ENCODE results near the gene PTPRD.

The PTPRD gene

GRCh38 chr9:10274175-10274574, 338.6 kb downstream of the PTPRD start:
- no peak for TF ChIP-seq CTCF (IDR thresholded peaks at IDR 0.05; ENCODE audit: low read depth, low read length)
- H3K4me3 ChIP-seq (ENCODE audit: low read depth, low read length), result no peak overlapping the region

- no peak overlapping the region for H3K4me3 ChIP-seq (ENCODE audit: low read depth, low read length)
- no peak for TF ChIP-seq CTCF (IDR thresholded peaks at IDR 0.05; ENCODE audit: low read depth, low read length)
Measured at GRCh38 chr9:10272830-10273229, 340.0 kb downstream of the PTPRD start.

GRCh38 chr9:10268531-10269485, 344.0 kb downstream of the PTPRD start:
- no peak overlapping the region for H3K4me3 ChIP-seq (ENCODE audit: low read depth, low read length)
- TF ChIP-seq CTCF (IDR thresholded peaks at IDR 0.05; ENCODE audit: low read depth, low read length), result no peak

DNA sequence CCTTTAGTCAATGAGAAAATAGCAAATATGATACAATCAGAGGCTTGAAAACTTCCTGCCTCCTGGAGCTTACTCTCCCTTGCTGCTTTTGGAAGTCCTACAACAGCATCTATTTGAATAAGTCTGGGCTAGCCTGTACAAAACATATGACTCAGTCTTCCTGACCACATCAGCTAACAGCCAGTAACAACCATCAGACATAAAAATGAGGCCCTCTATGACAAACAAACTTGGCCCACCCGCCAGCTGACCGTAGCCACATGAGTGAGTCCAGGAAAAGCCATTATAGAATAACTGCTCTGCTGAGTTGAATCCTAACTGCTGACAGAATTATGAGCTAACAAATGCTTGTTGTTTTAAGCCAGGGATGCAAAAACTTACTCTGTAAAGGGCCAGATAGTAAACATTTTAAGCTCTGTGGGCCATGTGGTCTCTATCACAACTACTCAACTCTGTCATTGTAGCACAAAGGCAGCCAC, 347.6 kb downstream of the PTPRD start:
- no peak for TF ChIP-seq CTCF (IDR thresholded peaks at IDR 0.05; ENCODE audit: low read depth, low read length)
- no peak overlapping the region for H3K4me3 ChIP-seq (ENCODE audit: low read depth, low read length)

- no peak for TF ChIP-seq CTCF (IDR thresholded peaks at IDR 0.05; ENCODE audit: low read depth, low read length)
- no peak overlapping the region for H3K4me3 ChIP-seq (ENCODE audit: low read depth, low read length)
Measured at GRCh38 chr9:10260501-10260900, 352.3 kb downstream of the PTPRD start.

- H3K4me3 ChIP-seq (ENCODE audit: low read depth, low read length), result no peak overlapping the region
- TF ChIP-seq CTCF (IDR thresholded peaks at IDR 0.05; ENCODE audit: low read depth, low read length), result no peak
Measured at GRCh38 chr9:10259668-10260067, 353.1 kb downstream of the PTPRD start.

DNA sequence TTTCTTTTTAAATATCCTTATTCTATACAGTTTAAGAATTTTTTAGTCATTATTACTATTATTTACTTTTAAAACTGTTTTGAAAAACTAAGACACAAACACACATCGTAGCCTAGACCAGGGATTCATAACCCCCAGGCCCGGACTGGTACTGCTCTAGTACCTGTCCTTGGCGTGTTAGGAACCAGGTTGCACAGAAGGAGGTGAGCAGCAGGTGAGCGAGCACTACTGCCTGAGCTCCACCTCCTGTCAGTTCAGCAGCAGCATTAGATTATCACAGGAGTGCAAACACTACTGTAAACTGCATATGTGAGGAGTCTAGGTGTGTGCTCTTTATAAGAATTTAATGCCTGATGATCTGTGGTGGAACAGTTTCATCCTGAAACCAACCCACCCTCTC, 357.0 kb downstream of the PTPRD start:
- no peak overlapping the region for H3K4me3 ChIP-seq (ENCODE audit: low read depth, low read length)
- TF ChIP-seq CTCF (IDR thresholded peaks at IDR 0.05; ENCODE audit: low read depth, low read length), result no peak
